ENCODE results near the gene STRAP.
A peak's percentile ranks its signal among the peaks of the same experiment; 100 is the strongest.
"Not testable (repeated sequence)": the region's sequence is repeated elsewhere in the genome, so short reads cannot be mapped to it uniquely, and the experiment has no call there.

The STRAP gene

DNA sequence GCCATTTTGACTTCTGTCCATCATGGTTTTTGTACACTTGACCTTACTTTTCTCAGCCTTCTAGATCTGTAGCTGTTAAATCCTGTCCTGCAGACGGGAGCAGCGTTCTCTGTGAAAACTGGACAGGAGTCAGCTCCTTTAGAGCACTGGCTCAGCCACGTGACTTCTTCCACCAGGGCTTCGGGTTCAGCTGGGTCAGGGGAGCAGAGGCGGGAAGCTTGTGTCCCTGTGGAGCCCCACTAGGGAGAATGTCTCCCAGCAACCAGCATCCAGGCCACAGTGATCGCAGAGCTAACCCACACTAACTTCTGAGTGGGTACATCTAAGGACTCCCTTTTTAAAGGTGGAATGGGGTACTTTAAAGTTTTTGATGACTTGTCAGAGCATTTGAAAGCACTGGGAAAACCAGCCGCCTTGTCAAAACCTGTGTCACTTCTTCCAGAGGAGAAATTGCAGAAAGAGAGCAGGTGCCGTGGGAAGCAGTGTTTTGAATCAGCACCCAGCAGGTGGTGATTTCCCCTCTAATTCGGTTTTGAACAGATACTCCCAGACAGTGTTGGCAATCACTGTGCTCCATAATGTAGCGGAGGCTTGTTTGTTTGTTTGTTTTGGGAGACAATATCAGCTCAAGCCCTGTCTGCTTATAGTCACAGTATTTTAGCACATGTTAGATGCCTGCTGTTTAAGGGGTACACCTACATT, 46.8 kb downstream of the STRAP start:
- DNase-seq: no peak

DNA sequence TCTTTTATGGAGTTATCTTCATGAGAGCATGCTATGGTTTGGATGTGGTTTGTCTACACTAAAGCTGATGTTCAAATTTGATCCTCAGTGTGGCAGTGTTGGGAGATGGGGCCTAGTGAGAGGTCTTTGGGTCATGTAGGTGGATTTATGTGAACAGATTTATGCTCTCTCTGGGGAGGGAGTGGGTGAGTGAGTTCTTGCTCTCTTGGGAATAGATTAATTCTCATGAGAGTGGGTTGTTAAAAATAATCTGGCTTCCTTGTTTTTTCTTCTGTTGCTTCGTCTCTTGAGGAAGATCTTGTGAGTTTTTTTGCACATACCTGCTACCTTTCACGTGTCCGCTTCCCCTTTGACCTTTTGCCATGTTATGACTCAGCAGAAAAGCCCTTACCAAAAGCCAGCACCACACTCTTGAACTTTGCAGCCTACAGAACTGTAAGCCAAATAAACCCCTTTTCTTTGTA, 49.4 kb downstream of the STRAP start:
- peak; percentile 4 for DNase-seq

DNA sequence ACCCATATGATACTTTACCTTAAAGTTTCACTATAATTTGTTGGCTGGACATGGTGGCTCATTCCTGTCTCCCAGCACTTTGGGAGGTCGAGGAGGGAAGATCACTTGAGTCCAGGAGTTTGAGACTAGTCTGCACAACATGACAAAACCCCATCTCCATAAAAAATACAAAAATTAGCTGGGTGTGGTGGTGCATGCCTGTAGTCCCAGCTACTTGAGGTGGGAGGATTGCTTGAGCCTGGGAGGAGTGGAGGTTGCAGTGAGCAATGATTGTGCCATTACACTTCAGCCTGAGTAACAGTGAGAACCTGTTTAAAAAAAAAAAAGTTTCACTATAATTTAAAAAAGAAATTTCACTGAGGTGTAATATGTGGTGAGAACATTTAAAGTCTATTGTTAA, 50.1 kb downstream of the STRAP start:
- no peak for DNase-seq

DNA sequence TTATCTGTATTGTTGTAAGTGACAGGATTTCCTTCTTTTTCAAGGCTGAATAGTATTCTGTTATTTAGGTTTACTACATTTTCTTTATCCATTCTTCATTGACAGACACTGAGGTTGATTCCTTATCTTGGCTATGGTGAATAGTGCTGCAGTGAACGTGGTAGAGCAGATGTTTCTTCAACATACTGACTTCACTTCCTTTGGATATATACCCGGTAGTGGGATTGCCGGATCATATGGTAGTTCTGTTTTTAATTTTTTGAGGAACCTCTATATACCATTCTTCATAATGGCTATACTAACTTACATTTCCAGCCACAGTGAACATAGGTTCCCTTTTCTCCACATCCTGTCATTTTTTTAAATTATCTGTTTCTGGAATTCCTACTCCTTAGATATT, 50.8 kb downstream of the STRAP start:
- DNase-seq: no peak

DNA sequence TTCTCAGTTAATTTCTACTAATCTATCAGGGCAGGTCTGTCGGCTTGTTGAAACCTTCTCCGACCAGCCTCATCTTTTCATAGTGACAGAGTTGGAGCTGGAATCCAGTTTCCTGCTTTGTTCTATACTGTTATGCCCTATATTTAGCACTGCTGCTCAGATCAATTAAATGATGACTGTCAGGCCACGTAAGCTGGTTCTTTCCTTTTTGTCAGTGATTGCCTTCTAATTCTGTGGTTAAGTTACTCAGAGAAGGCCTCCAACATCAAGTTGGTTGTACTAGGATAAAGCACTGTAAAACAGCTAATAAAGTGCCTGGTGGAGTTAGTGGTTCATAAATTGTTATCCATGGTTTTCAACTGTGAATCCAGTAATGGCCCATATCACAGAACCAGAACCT, 51.6 kb downstream of the STRAP start:
- no peak for DNase-seq

DNA sequence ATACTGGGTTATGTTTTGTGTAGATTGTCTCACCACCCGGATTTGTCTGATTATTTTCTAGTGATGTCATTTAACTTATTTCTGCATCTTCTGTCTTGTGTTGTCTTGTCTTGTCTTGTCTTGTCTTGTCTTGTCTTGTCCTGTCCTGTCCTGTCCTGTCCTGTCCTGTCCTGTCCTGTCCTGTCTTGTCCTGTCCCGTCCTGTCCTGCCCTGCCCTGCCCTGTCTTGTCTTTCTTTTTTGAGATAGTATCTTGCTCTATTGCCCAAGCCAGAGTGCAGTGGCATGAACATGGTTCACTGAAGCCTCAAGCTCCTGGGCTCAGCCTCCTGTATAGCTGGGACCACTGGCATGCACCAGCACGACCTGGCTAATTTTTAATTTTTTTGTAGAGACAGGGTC, 54.6 kb downstream of the STRAP start:
- no peak for DNase-seq

DNA sequence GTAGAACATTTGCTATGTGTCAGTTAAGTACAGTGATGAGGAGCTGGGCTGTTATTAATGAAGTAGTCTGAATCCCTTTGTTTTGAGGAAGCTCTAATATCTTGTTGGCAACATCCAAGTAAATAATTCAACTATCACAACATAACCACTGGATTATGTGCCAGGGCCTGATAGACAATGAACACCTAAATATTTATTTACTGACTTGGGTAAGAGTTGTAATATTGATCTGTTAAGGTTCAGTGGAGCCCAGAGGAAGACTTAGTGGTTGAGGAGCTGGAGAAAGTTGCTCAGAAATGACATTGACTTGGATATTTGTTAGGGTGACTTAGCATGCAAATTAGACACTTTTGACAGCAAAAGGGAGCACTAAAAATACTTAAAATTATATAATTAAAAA, 55.7 kb downstream of the STRAP start:
- no peak for DNase-seq

DNA sequence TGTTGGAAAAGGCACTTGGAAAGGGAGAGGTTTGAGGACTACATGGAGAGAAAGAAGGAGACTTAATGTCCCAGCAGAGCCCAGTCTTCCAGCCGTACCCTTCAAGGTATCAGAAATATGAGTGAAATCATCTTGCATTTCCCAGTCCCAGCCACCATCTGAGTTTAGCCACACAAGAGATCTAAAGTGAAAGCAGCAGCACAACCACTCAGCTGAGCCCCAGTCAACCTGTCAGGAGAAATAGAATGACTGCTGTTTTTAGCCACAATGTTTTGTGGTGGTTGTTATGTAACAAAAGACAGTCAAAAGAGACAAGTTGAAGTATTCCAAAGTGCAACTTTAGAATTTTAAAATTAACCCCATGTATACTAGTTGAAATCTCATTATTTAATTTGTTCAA, 56.9 kb downstream of the STRAP start:
- DNase-seq: no peak

DNA sequence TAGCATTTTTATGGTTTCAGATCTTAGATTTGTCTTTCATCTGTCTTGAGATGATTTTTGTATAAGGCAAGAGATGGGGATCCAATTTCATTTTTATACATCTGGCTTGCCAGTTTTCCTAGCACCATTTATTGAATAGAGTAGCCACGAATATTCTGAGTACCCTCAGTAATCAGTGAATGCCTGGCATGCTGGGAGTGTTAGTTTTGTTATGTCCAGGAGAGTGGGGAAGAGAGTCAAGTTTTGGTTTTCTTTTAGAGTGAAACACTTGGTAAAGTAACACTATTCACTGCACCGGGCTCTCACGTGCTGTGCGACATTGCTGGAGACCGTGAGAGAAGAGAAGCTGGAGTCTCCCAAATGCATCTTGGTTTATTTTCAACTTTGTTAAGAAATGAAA, 60.3 kb downstream of the STRAP start:
- no peak for DNase-seq

DNA sequence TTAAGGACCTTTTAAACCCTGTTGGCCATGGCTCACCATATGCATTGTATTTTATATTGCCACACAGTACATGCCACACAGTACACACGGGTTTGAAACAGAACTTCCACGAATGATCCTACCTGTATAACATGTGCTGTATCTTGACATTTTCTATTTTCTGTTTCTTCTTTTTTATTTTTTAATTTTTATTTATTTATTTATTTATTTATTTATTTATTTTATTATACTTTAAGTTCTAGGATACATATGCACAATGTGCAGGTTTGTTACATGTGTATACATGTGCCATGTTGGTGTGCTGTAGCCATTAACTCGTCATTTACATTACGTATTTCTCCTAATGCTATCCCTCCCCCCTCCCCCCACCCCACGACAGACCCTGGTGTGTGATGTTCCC, 61.3 kb downstream of the STRAP start:
- not testable (repeated sequence) for DNase-seq

DNA sequence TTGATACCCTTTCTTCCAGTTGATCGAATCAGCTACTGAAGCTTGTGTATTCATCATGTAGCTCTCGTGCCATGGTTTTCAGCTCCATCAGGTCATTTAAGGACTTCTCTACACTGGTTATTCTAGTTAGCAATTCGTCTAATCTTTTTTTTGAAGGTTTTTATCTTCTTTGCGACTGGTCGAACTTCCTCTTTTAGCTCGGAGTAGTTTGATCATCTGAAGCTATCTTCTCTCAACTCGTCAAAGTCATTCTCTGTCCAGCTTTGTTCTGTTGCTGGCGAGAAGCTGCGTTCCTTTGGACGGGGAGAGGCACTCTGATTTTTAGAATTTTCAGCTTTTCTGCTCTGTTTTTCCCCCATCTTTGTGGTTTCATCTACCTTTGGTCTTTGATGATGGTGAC, 66.3 kb downstream of the STRAP start:
- not testable (repeated sequence) for DNase-seq

Measured in DMS 273 treated with DMSO at 0.1 percent for 48 hours (cell line).